Dedifferentiated amniotic fluid mesenchymal stem cell (primary cell): ENCODE results near the gene HSF2BP.
"Not testable (repeated sequence)": the region's sequence is repeated elsewhere in the genome, so short reads cannot be mapped to it uniquely, and the experiment has no call there.

Experiments used
- DNase-seq: peaks from one replicate; pipeline ENCODE4 v3.0.0-alpha.2; 2016; ENCODE audit errors: extremely low spot score

HSF2BP gene

GRCh38 chr21:43619344-43619743 lies 39.9 kb downstream of the HSF2BP start:
- DNase-seq: no peak

- DNase-seq: no peak
These were observed 40.3 kb downstream of the HSF2BP start for GRCh38 chr21:43618940-43619339.

GRCh38 chr21:43616861-43617260 lies 42.4 kb downstream of the HSF2BP start:
- DNase-seq: not testable (repeated sequence)

- no peak for DNase-seq
These were observed 44.4 kb downstream of the HSF2BP start for GRCh38 chr21:43614839-43615238.

- DNase-seq: peak; percentile 42
These were observed 45.3 kb downstream of the HSF2BP start for GRCh38 chr21:43613755-43614638.

GRCh38 chr21:43611598-43612369 lies 47.5 kb downstream of the HSF2BP start:
- peak; percentile 66 for DNase-seq

- DNase-seq: no peak
These were observed 49.6 kb downstream of the HSF2BP start for GRCh38 chr21:43609501-43610340.

GRCh38 chr21:43608664-43609063 lies 50.6 kb downstream of the HSF2BP start:
- no peak for DNase-seq

- DNase-seq: no peak
These were observed 51.1 kb downstream of the HSF2BP start for GRCh38 chr21:43608225-43608624.

- DNase-seq: no peak
These were observed 53.7 kb downstream of the HSF2BP start for GRCh38 chr21:43605320-43606215.

- no peak for DNase-seq
These were observed 54.6 kb downstream of the HSF2BP start for GRCh38 chr21:43604505-43605204.

- DNase-seq: no peak
These were observed 55.4 kb downstream of the HSF2BP start for GRCh38 chr21:43603641-43604504.

GRCh38 chr21:43603233-43603626 lies 56.1 kb downstream of the HSF2BP start:
- DNase-seq: no peak

- no peak for DNase-seq
These were observed 56.7 kb downstream of the HSF2BP start for GRCh38 chr21:43602266-43603232.

- DNase-seq: peak; percentile 96
These were observed 58.5 kb downstream of the HSF2BP start for GRCh38 chr21:43600642-43601402.

- no peak for DNase-seq
These were observed 59.6 kb downstream of the HSF2BP start for GRCh38 chr21:43599728-43600127.

GRCh38 chr21:43598416-43599120 lies 60.7 kb downstream of the HSF2BP start:
- peak; percentile 64 for DNase-seq
